SK-N-SH (cell line): ENCODE results near the gene GLYR1.

Experiments used
- CHD2 ChIP-seq: fragments of 150-350 bp; IDR thresholded peaks from 2 replicates; pipeline ENCODE4 v1.6.1; 2018; ENCODE audit warnings: low read length; ENCODE audit not compliant: partially characterized antibody
- CTCF ChIP-seq: fragments of 200-600 bp; sonication (generic); IDR thresholded peaks from 2 replicates; pipeline ENCODE4 v1.6.1; 2017; ENCODE audit warnings: antibody characterized with exemption, mild to moderate bottlenecking, moderate library complexity
- EZH2phosphoT487 ChIP-seq: fragments of 200-600 bp; sonication (generic); IDR thresholded peaks from 2 replicates; pipeline ENCODE4 v1.6.1; 2017; ENCODE audit warnings: low read depth, mixed run types, mild to moderate bottlenecking, antibody characterized with exemption, moderate library complexity, borderline replicate concordance
- FOXM1 ChIP-seq: IDR thresholded peaks from 2 replicates; pipeline ENCODE4 v1.4.0; 2012; ENCODE audit warnings: low read depth, mild to moderate bottlenecking
- MAX ChIP-seq: IDR thresholded peaks from 2 replicates; pipeline ENCODE4 v1.4.0; 2012; ENCODE audit warnings: low read depth
- MXI1 ChIP-seq: IDR thresholded peaks from 2 replicates; pipeline ENCODE4 v1.6.1; 2012; ENCODE audit warnings: mild to moderate bottlenecking, low read depth, low read length, improper control_type of control experiment
- POLR2AphosphoS5 ChIP-seq: IDR thresholded peaks from 2 replicates; pipeline ENCODE4 v1.6.1; 2012; ENCODE audit warnings: low read depth, low read length
- SIN3A ChIP-seq: IDR thresholded peaks from 2 replicates; pipeline ENCODE4 v1.6.1; 2012; ENCODE audit warnings: low read depth, mild to moderate bottlenecking, low read length, moderate library complexity, borderline replicate concordance
- SMC3 ChIP-seq: IDR thresholded peaks from 2 replicates; pipeline ENCODE4 v1.6.1; 2012; ENCODE audit warnings: low read depth, low read length, improper control_type of control experiment
- USF1 ChIP-seq: IDR thresholded peaks from 2 replicates; pipeline ENCODE4 v1.4.0; 2012; ENCODE audit warnings: low read depth, borderline replicate concordance

- TF ChIP-seq CHD2 (no peak), USF1 (no peak), MXI1 (no peak), SIN3A (no peak), CTCF (no peak), POLR2AphosphoS5 (no peak), EZH2phosphoT487 (no peak), MAX (no peak), SMC3 (no peak), FOXM1 (no peak)
These were observed 70.9 kb downstream of the GLYR1 start for GRCh38 chr16:4776141-4776705.
